WERI-Rb-1 (cell line): ENCODE measurements around the gene SHISA8.

Experiments
- DNase-seq: peaks from one replicate; pipeline ENCODE4 v3.0.0-alpha.2; 2020
- H3K27ac ChIP-seq: fragments of 250-450 bp; sonication (Bioruptor Pico); 2 replicates; pipeline ENCODE4 v1.5.1; 2020; ENCODE audit warnings: mild to moderate bottlenecking, moderate library complexity
- H3K27me3 ChIP-seq: fragments of 250-450 bp; sonication (Bioruptor Pico); 2 replicates; pipeline ENCODE4 v1.5.1; 2021; ENCODE audit warnings: mild to moderate bottlenecking, low read depth, moderate library complexity; ENCODE audit not compliant: insufficient read depth, severe bottlenecking
- H3K36me3 ChIP-seq: fragments of 250-450 bp; sonication (Bioruptor Pico); 2 replicates; pipeline ENCODE4 v1.5.1; 2020; ENCODE audit warnings: mild to moderate bottlenecking, moderate library complexity
- H3K4me3 ChIP-seq: 2 replicates; pipeline ENCODE4 v1.5.1; 2011; ENCODE audit warnings: low read depth, mild to moderate bottlenecking, control low read depth, low read length
- H3K9me3 ChIP-seq: fragments of 250-450 bp; sonication (Bioruptor Pico); 2 replicates; pipeline ENCODE4 v1.5.1; 2021; ENCODE audit warnings: mild to moderate bottlenecking, moderate library complexity; ENCODE audit not compliant: severe bottlenecking
- CTCF ChIP-seq: IDR thresholded peaks from 2 replicates; pipeline ENCODE4 v1.5.1; 2011; ENCODE audit warnings: low read depth, mild to moderate bottlenecking, control low read depth, inconsistent platforms, low read length

SHISA8 gene

GRCh38 chr22:41899110-41899509 lies 15.8 kb downstream of the SHISA8 start:
- no peak for DNase-seq
- no peaks in the 10 kb centered on the region for H3K27me3 ChIP-seq
- H3K4me3 ChIP-seq, result no peak overlapping the region
- no peaks in the 10 kb centered on the region for H3K9me3 ChIP-seq
- H3K27ac ChIP-seq, result no peak overlapping the region
- peaks cover 83% of the 10 kb centered on the region for H3K36me3 ChIP-seq
- no peak for TF ChIP-seq CTCF

GRCh38 chr22:41898645-41899044 lies 16.2 kb downstream of the SHISA8 start:
- Histone ChIP-seq H3K27ac (no peak overlapping the region), H3K36me3 (peaks cover 83% of the 10 kb centered on the region), H3K27me3 (no peaks in the 10 kb centered on the region), H3K9me3 (no peaks in the 10 kb centered on the region), H3K4me3 (no peak overlapping the region)
- DNase-seq, result no peak
- no peak for TF ChIP-seq CTCF

GRCh38 chr22:41893591-41894375 lies 21.1 kb downstream of the SHISA8 start:
- H3K9me3 ChIP-seq, result no peaks in the 10 kb centered on the region
- no peak for DNase-seq
- H3K4me3 ChIP-seq, result no peak overlapping the region
- H3K36me3 ChIP-seq, result peaks cover 90% of the 10 kb centered on the region
- no peak for TF ChIP-seq CTCF
- no peak overlapping the region for H3K27ac ChIP-seq
- no peaks in the 10 kb centered on the region for H3K27me3 ChIP-seq

GRCh38 chr22:41892721-41893120 lies 22.2 kb downstream of the SHISA8 start:
- H3K27ac ChIP-seq, result no peak overlapping the region
- H3K27me3 ChIP-seq, result no peaks in the 10 kb centered on the region
- TF ChIP-seq CTCF, result no peak
- H3K9me3 ChIP-seq, result no peaks in the 10 kb centered on the region
- no peak overlapping the region for H3K4me3 ChIP-seq
- H3K36me3 ChIP-seq, result peaks cover 89% of the 10 kb centered on the region
- no peak for DNase-seq

GRCh38 chr22:41891407-41891806 lies 23.5 kb downstream of the SHISA8 start:
- Histone ChIP-seq H3K27me3 (no peaks in the 10 kb centered on the region), H3K4me3 (no peak overlapping the region), H3K36me3 (peaks cover 89% of the 10 kb centered on the region)

More at GRCh38 chr22:41891407-41891806, 23.5 kb downstream of the SHISA8 start:
- Histone ChIP-seq H3K27ac (no peak overlapping the region), H3K9me3 (no peaks in the 10 kb centered on the region)
- TF ChIP-seq CTCF, result no peak
- DNase-seq, result no peak
